HG03095 (cell line): ENCODE measurements around the gene RIPPLY2.

Experiments
- ATAC-seq: cut with Tn5 transposase; IDR thresholded peaks from one replicate; pipeline ENCODE4 v1.9.1; 2021; ENCODE audit warnings: moderate library complexity; ENCODE audit not compliant: unreplicated experiment

The RIPPLY2 gene

GRCh38 chr6:83859410-83860358 is 6.5 kb downstream of the RIPPLY2 start, which contains the start of gene CYB5R4:
TSS of gene CYB5R4 (plus strand) at chr6:83859689. CDS start at chr6:83859783, 94 bp downstream.
- ATAC-seq = peak; percentile 98

DNA sequence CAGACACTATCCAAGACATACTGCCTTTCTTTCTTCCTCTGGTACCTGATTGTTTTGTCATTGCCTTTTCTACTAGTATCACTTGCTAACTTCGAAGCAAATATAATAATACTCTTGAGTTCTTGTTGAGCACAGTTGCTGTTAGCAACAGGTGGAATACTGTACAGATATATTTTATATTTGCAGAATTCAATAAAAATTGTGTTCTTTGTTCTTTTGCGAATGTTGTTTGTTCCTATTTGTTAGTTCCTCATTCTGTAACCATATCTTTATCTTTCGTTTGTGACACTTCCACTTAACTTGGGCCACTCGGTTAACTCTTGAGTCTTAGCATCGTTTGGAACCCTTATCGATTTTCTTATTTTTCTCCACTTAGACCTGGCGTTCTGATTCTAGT is 7.2 kb downstream of the RIPPLY2 start:
- no peak for ATAC-seq

GRCh38 chr6:83860782-83861495 is 7.8 kb downstream of the RIPPLY2 start:
- no peak for ATAC-seq

GRCh38 chr6:83862776-83863471 is 9.8 kb downstream of the RIPPLY2 start:
- ATAC-seq = no peak

DNA sequence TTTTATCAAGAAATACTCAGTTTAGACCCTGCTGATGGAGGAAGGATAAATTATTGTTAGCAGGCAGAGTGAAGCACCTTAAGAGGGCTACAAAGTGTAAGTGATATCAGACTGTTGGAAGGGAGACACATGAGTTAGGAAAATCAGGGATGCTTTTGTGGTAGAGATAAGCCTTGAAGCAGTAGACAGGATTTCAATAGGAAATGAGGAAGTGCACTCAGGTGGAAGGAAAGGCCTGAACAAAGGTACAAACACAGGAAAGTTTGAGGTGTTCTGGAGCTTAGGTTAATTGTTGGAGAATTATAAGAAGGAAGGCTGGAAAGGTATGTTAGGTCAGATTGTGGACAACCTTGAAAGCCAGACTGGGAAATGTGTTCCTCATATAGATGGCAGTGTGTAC is 13.9 kb downstream of the RIPPLY2 start:
- no peak for ATAC-seq

DNA sequence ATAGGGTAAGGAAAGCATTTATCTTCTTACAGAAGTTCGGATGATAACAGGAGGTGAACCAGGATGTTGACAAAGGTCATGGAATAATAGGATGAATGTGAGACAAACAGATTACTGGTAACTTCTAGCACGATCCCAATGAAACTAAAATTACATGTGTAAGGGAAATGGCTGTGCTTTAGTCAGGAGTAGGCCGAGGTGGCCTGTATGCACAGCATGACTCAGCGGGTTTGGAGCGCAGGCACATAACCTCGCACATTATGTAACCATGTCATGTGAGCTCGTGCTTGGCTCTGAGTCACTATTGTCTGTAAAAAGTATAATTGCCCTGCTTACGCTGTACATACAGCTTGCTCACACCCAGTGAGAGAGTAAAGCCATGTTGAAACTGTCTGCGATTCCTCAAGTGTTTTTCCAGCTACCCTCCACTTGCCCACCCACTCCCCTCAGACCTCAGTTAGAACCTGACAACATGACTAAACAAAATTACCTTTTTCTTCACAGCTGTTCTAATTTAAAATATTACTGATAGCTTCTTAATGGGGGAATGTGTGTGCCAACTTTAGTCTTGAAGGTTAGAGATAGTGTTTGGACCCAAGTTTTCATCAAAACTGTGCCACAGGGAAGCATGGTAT is 14.5 kb downstream of the RIPPLY2 start:
- ATAC-seq = no peak

DNA sequence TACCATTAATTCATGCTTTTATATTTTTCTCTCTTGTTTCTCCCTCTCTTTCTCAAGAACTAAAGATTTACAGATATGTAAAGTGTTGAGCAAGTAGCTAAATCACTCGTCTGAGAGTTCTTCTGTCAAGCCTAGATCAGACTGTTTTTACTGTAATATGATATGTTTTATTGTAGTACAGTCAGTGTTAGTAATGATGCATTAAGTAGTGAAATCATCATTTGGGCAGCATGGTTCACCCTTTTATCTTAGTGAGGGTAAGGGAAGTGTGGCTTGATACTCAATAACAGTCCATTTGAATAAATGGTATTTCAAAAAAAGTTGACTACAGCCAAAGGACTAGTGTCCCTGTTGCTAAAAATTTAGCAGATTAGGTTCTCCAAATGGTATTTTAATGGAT is 15.5 kb downstream of the RIPPLY2 start:
- ATAC-seq = no peak

DNA sequence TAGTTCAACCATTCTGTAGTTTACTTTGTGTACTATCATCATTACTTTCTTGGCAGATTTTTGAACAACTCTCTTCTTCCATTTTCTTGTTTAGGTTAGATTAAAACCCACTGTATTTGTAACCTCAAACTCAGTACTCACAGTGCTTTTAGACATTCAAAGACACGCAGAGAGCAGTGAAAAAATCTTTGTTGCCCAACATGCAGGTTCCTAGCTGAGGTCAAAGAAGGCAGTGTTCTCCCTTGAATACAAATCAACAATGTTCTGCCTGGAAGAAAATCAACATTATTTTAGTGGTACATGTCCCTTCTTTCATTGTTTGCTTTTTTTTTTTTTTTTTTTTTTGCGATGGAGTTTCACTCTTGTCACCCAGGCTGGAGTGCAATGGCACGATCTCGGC is 17.5 kb downstream of the RIPPLY2 start:
- no peak for ATAC-seq

GRCh38 chr6:83872386-83873118 is 19.4 kb downstream of the RIPPLY2 start:
- no peak for ATAC-seq

DNA sequence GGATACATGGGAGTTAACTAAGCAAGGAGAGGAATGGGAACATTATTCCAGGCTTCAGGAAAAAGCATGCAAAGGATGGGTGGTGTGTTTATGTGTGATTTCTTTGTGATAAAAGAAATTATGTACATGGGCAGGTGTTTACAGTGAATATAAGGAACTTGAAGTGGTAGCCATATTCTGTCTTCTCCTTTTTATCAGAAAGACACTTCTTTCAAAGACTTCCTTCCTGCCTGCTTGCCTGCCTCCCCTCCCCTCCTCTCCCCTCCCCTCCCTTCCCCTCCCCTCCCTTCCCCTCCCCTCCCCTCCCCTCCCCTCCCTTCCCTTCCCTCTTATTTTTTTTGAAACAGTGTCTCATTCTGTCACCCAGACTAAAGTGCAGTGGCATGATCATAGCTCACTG is 20.7 kb downstream of the RIPPLY2 start:
- ATAC-seq = no peak

GRCh38 chr6:83875843-83876242 is 22.7 kb downstream of the RIPPLY2 start:
- no peak for ATAC-seq

GRCh38 chr6:83878902-83879644 is 25.9 kb downstream of the RIPPLY2 start:
- ATAC-seq = no peak

DNA sequence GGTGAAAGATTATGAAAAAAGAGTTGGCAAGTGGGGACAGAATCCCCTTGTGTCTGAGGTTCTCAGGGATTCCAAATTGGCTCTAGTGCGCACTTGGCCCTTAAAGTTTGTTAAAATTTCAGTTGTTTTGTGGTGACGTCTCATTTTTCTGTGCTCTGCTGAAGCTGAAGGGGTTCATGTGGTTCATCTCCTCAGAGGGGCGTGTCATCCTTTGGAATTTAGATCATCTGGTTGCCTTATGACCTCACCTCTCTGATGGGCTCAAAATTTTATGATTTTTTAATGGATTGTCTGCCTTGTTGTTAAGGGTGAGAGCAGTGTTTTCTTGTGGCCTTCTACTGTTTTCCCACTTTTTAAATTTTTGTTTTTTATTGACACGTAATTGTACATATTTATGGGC is 26.6 kb downstream of the RIPPLY2 start:
- ATAC-seq = no peak

GRCh38 chr6:83883240-83883639 is 30.1 kb downstream of the RIPPLY2 start:
- ATAC-seq = no peak

- ATAC-seq = peak; percentile 84
These were observed 31.4 kb downstream of the RIPPLY2 start for GRCh38 chr6:83884523-83884922.

- ATAC-seq = no peak
These were observed 32.8 kb downstream of the RIPPLY2 start for GRCh38 chr6:83885984-83886383.

DNA sequence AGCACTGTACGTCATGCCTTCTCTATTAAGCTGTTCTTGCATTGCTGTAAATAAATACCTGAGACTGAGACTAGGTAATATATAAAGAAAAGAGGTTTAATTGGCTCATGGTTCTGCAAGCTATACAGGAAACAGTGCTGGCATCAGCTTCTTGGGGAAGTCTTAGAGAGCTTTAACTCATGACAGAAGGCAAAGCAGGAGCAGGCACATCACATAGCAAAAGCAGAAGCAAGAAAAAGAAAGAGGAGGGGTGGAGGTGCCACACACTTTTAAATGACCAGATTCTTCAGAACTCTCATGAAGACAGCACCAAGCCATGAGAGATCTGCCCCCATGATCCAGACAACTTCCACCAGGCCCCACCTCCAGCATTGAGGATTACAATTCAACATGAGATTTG is 36.5 kb downstream of the RIPPLY2 start:
- ATAC-seq = no peak

- ATAC-seq = no peak
These were observed 37.4 kb downstream of the RIPPLY2 start for GRCh38 chr6:83890520-83890919.

GRCh38 chr6:83891586-83891985 is 38.4 kb downstream of the RIPPLY2 start:
- no peak for ATAC-seq

DNA sequence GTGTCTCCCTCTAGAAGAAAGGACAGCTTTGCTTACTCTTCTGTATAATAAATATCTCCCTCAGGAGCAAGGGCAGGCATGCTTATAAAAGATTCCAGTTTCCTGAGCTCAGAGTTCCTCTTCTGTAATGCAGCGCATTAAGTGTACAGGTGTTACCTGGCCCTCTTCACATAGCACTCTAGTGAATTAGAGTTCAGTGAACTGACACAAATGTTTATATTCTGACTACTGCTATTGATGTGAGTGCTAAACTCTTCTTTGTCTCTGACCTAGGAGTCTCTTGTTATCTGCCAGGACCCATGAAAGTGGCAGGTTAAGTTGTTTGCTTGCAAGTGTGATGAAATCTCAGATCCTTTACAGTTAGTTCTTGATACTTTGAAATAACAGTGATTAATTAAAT is 39.9 kb downstream of the RIPPLY2 start:
- ATAC-seq = no peak
